Left lung (tissue), 10 donors: Measurements from ENCODE around the gene DMRTA2. TPM values are rescaled to one million over a fixed set of nuclear protein-coding genes. Genes with fewer than 3 reads are reported as not detected.

Experiments
- ATAC-seq: fragments of 200-7000 bp; cut with Tn5 transposase; one replicate; pipeline ENCODE4 v1.9.1; 2020; ENCODE audit warnings: moderate library complexity
- DNase-seq, 4 donors: peaks; one replicate each; pipeline ENCODE4 v3.0.0-alpha.2; 2013 to 2020
- H3K27ac ChIP-seq, 2 donors: fragments of 200-600 bp; sonication (generic) in 1 of 2; one replicate each; pipeline versions ENCODE4 v1.5.0 to v1.8.0; 2020 to 2021
- H3K27me3 ChIP-seq, 2 donors: fragments of 200-600 bp; sonication (generic) in 1 of 2; one replicate each; pipeline versions ENCODE4 v1.5.0 to v1.8.0; 2020 to 2021
- H3K36me3 ChIP-seq, 2 donors: fragments of 200-600 bp; sonication (generic) in 1 of 2; one replicate each; pipeline versions ENCODE4 v1.5.0 to v1.8.0; 2020 to 2021
- H3K4me1 ChIP-seq, 2 donors: fragments of 200-600 bp; one replicate each; pipeline ENCODE4 v1.8.0; 2021
- H3K4me3 ChIP-seq, 2 donors: fragments of 200-600 bp; sonication (generic) in 1 of 2; one replicate each; pipeline versions ENCODE4 v1.5.0 to v1.8.0; 2020 to 2021; ENCODE audit warnings: mild to moderate bottlenecking in 1 of 2
- H3K9me3 ChIP-seq, 2 donors: fragments of 200-600 bp; sonication (generic) in 1 of 2; one replicate each; pipeline versions ENCODE4 v1.5.0 to v1.8.0; 2020 to 2021
- intact Hi-C, 2 donors: fragments of 100-400 bp; cut with DNase I; formaldehyde crosslinking; loops; one replicate each; pipeline versions ENCODE4 v1.11.2 to v1.14.2; 2022
- polyA plus RNA-seq, 6 donors: library from polyadenylated mRNA; unstranded; fragments of 120-200 nt; gene quantifications; one replicate each; pipeline ENCODE4 v1.2.1, GENCODE V29; 2013; ENCODE audit not compliant: insufficient read length in 6 of 6
- total RNA-seq, 2 donors: library from RNA; stranded (reverse); fragmentation: NEBNext Ultra II Directional; extraction: Animal tissue kit (Norgen Biotek cat#: 25700); gene quantifications; one replicate each; pipeline ENCODE4 v1.2.1, GENCODE V29; 2021
- TF ChIP-seq, protein P1 (sequence below), 2 donors: fragments of 200-600 bp; sonication (generic) in 1 of 2; IDR thresholded peaks; one replicate each; pipeline versions ENCODE4 v1.5.0 to v1.8.0; 2021; ENCODE audit warnings: antibody characterized with exemption in 2 of 2
- donor health status: DM: no; HTN: yes; CAD: no.
- donor health status: DM: no; HTN: no; CAD: no.

DMRTA2 gene
- total and polyA plus RNA-seq, 8 donors: 0.05 to 0.06 TPM; not detected in 6

GRCh38 chr1:50426702-50427085 is 3.5 kb upstream of the DMRTA2 start:
- peaks cover 100% of the 10 kb centered on the region in 2 donors for H3K27me3 ChIP-seq
- intact Hi-C loops: no loop called here
- no peak for ATAC-seq
- H3K9me3 ChIP-seq: no peaks in the 10 kb centered on the region
- TF ChIP-seq, protein P1, sequence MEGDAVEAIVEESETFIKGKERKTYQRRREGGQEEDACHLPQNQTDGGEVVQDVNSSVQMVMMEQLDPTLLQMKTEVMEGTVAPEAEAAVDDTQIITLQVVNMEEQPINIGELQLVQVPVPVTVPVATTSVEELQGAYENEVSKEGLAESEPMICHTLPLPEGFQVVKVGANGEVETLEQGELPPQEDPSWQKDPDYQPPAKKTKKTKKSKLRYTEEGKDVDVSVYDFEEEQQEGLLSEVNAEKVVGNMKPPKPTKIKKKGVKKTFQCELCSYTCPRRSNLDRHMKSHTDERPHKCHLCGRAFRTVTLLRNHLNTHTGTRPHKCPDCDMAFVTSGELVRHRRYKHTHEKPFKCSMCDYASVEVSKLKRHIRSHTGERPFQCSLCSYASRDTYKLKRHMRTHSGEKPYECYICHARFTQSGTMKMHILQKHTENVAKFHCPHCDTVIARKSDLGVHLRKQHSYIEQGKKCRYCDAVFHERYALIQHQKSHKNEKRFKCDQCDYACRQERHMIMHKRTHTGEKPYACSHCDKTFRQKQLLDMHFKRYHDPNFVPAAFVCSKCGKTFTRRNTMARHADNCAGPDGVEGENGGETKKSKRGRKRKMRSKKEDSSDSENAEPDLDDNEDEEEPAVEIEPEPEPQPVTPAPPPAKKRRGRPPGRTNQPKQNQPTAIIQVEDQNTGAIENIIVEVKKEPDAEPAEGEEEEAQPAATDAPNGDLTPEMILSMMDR (IDR thresholded peaks at IDR 0.05): no peak
- peaks cover 11 to 46% of the 10 kb centered on the region in 2 donors for H3K4me1 ChIP-seq
- no peak overlapping the region for H3K4me3 ChIP-seq
- no peaks in the 10 kb centered on the region for H3K36me3 ChIP-seq
- no peak for DNase-seq
- no peak overlapping the region for H3K27ac ChIP-seq

DNA sequence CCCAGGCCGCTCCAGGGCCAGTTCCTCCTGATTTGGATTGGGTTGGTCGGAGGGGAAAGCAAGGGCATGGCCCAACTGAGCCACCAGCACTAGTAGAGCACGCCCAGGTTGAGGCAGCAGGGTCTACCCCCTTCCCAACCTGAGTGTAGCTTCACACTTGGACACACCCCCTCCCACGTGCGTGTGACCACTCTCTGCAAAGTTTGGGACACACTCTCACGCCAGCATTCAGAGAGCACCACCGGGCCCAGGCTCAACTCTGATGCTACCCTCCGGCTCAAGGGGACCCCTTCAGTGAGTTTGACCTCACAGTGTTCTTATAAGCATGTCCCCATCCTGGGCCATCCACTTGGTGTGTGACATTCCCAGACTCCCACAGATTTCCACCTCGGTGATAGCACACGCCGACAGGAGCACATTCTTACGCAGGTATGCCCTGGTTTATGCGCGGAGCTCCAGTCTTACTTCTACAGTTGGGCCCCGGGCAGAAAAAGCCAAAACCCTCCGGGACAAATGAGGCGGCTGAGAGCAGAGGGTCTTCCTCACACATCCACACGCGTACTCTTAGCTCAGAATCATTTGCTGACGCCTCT is 3.0 kb upstream of the DMRTA2 start:
- Histone ChIP-seq H3K36me3 (no peaks in the 10 kb centered on the region), H3K4me1 (peaks cover 11 to 51% of the 10 kb centered on the region in 2 donors), H3K4me3 (no peak overlapping the region), H3K27ac (no peak overlapping the region), H3K9me3 (no peaks in the 10 kb centered on the region), H3K27me3 (peaks cover 100% of the 10 kb centered on the region in 2 donors)
- ATAC-seq (no peak), DNase-seq (no peak)
- intact Hi-C loops: no loop called here
- TF ChIP-seq, protein P1 (IDR thresholded peaks at IDR 0.05): no peak

DNA sequence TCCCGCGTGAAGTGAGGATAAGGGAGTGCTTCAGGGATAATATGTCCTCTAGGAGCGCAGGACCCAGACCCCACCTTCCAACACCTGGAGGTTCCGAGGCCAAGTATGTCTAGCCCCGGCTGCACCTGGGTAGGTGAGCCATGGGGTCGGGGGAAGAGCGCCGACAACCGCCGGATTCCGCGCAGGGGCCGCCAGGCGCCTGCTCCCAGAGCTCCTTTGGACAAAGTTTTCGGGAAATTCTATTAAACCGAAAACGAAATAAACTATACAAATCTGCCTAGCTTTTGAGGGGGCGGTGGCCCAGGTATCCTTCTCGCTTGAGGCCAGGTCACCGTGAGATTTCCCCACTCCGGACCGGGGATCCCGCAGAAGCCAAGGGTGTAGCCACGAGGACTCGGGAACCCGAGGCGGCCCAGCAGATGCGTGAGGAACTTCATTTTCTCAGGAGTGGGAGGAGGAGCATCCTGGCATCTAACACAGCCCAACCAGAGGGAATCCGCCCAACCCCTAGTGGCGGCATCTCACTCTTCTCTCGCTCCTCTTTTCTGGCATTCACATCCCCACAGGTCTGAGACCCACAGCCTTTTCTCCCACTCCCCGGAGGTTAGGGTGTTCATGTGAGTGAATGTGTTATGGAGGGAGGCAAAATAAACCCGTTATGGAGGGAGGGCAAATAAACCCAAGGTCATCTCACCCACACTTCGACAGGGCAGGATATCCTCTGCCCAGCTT is 2.3 kb upstream of the DMRTA2 start:
- TF ChIP-seq, protein P1 (IDR thresholded peaks at IDR 0.05): no peak
- H3K27ac ChIP-seq: no peak overlapping the region

DNA sequence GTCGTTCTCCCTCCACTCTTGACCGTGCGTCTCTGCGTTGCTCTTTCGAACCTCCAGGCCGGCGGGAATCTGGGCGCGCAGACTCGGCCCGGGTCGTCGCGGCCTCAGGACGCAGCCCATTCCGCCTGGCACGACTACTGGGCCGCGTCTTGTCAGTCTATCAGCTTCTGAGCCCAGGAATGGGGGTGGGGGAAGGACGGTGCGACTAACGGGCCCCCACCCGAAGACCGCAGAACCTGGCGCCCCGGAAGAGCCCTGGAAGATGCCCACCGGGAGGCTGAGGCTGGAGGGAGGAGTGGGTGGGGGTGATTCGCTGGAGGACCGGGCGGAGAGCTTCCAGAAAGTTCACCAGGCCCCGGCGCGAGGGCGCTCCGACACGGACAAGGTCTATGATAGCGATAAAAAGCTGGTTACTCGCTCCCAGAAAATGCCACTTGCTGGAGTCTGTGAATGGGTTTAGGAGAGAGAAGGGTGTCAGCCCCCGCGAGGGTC is 1.7 kb upstream of the DMRTA2 start:
- Histone ChIP-seq H3K27me3 (peaks cover 100% of the 10 kb centered on the region in 2 donors), H3K27ac (no peak overlapping the region), H3K9me3 (no peaks in the 10 kb centered on the region), H3K36me3 (no peaks in the 10 kb centered on the region), H3K4me1 (peaks cover 11 to 62% of the 10 kb centered on the region in 2 donors), H3K4me3 (peak overlapping the region in 1 of 2 donors; percentile 26)
- no peak for ATAC-seq
- intact Hi-C loops: no loop called here
- TF ChIP-seq, protein P1 (IDR thresholded peaks at IDR 0.05): no peak
- DNase-seq: no peak

More for the DNA sequence above, 2.3 kb upstream of the DMRTA2 start:
- no peaks in the 10 kb centered on the region for H3K9me3 ChIP-seq
- ATAC-seq (no peak), DNase-seq (no peak)
- intact Hi-C loops: no loop called here
- H3K27me3 ChIP-seq: peaks cover 100% of the 10 kb centered on the region in 2 donors
- H3K36me3 ChIP-seq: no peaks in the 10 kb centered on the region
- H3K4me1 ChIP-seq: peaks cover 11 to 58% of the 10 kb centered on the region in 2 donors
- H3K4me3 ChIP-seq: no peak overlapping the region
